ENCODE measurements around the gene GAS2L1. TPM values are rescaled to one million over a fixed set of nuclear protein-coding genes. Genes with fewer than 3 reads are reported as not detected.

Gene GAS2L1
- total RNA-seq, 1 donor: 11.6 TPM

DNA sequence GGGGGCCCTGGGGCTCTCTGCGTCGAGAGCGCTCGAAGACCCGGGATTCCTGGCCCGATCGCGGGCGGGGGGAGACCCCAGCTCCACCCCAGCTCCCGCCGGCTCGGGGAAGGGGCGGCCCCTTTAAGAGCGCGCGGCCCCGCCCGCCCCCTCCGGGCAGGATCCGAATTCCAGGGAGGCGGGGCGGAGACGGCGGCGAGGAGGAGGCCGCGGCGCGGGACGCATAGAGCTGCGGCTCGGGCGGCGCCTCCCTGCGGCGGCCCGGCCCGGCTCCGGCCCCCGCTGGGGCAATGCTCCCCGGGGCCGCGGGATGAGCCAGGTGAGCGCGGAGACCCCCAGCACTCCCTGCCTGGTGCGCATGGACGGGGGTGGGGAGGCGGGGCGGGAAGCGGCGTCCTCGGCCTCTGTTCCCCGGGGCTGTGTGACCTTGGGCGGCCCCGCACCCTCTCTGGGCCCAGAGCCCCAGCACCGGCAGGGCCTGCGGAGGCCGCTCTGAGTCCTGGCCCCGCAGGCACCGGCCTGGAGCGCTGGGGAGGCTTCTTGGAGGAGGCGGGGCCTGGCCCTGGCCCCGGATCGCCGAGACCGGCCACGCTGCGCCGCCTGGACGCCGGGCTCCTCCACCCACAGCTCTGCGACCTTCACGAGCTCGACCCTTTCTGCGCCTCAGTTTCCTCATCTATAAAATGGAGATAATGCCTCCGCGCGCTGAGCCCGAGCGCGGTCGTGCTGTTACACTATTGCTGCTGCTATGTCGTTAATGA, 565 bp downstream of the GAS2L1 start:
- Histone ChIP-seq H3K4me2 (ENCODE audit: insufficient read depth, low read length) (peak overlapping the region; percentile 95), H3K4me1 (ENCODE audit: insufficient read depth, low read length) (peaks cover 37% of the 10 kb centered on the region), H3K27me3 (ENCODE audit: insufficient read depth, low read length) (no peaks in the 10 kb centered on the region), H3K79me2 (ENCODE audit: insufficient read depth, low read length) (peaks cover 32% of the 10 kb centered on the region), H2AFZ (ENCODE audit: low read length) (peak overlapping the region; percentile 99), H3K4me3 (ENCODE audit: insufficient read depth, low read length) (peak overlapping the region; percentile 81), H3K36me3 (ENCODE audit: insufficient read depth, low read length) (no peaks in the 10 kb centered on the region), H3K9me3 (ENCODE audit: low read depth, low read length) (no peaks in the 10 kb centered on the region), H3K27ac (ENCODE audit: low read depth, low read length) (peak overlapping the region; percentile 65), H4K20me1 (ENCODE audit: insufficient read depth, low read length) (peaks cover 8% of the 10 kb centered on the region)
- TF ChIP-seq, protein P1, sequence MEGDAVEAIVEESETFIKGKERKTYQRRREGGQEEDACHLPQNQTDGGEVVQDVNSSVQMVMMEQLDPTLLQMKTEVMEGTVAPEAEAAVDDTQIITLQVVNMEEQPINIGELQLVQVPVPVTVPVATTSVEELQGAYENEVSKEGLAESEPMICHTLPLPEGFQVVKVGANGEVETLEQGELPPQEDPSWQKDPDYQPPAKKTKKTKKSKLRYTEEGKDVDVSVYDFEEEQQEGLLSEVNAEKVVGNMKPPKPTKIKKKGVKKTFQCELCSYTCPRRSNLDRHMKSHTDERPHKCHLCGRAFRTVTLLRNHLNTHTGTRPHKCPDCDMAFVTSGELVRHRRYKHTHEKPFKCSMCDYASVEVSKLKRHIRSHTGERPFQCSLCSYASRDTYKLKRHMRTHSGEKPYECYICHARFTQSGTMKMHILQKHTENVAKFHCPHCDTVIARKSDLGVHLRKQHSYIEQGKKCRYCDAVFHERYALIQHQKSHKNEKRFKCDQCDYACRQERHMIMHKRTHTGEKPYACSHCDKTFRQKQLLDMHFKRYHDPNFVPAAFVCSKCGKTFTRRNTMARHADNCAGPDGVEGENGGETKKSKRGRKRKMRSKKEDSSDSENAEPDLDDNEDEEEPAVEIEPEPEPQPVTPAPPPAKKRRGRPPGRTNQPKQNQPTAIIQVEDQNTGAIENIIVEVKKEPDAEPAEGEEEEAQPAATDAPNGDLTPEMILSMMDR (IDR thresholded peaks at IDR 0.05; ENCODE audit: extremely low read depth, low read depth, low read length): no peak
- DNase-seq (ENCODE audit: insufficient read length, low spot score, missing footprints): peak; percentile 99

DNA sequence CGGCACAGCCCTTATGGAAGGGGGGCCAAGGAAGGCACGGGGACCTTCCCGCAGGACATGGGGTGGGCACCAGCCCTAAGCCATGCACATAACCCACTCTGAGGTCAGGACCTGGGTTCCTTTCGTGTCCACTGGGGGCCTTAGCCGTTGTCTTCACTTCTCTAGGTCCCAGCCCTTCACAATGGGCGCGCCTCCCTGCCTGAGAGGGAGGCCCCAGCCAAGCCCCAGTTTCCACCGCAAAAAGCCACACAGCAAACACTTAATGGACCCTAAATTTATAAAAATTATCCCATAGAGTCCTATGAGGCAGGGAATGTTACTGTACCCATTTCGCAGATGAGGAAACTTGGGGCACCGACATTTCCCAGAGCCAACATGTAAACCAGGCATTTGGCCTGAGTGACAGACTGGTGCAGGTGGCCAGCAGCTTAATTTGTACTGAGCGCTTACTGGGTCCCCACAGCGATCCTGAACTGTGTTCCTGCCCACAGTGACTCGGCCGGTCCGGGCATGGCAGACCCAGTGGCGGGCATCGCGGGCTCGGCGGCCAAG, 1.2 kb downstream of the GAS2L1 start:
- TF ChIP-seq, protein P1 (IDR thresholded peaks at IDR 0.05; ENCODE audit: extremely low read depth, low read depth, low read length): no peak
- H2AFZ ChIP-seq (ENCODE audit: low read length): peak overlapping the region; percentile 85
- H3K4me1 ChIP-seq (ENCODE audit: insufficient read depth, low read length): peaks cover 37% of the 10 kb centered on the region
- no peaks in the 10 kb centered on the region for H3K27me3 ChIP-seq (ENCODE audit: insufficient read depth, low read length)
- peaks cover 9% of the 10 kb centered on the region for H4K20me1 ChIP-seq (ENCODE audit: insufficient read depth, low read length)
- H3K4me3 ChIP-seq (ENCODE audit: insufficient read depth, low read length): peak overlapping the region; percentile 81
- DNase-seq (ENCODE audit: insufficient read length, low spot score, missing footprints): peak; percentile 86
- H3K36me3 ChIP-seq (ENCODE audit: insufficient read depth, low read length): no peaks in the 10 kb centered on the region
- H3K4me2 ChIP-seq (ENCODE audit: insufficient read depth, low read length): peak overlapping the region; percentile 95
- peaks cover 32% of the 10 kb centered on the region for H3K79me2 ChIP-seq (ENCODE audit: insufficient read depth, low read length)
- no peaks in the 10 kb centered on the region for H3K9me3 ChIP-seq (ENCODE audit: low read depth, low read length)
- peak overlapping the region; percentile 65 for H3K27ac ChIP-seq (ENCODE audit: low read depth, low read length)

DNA sequence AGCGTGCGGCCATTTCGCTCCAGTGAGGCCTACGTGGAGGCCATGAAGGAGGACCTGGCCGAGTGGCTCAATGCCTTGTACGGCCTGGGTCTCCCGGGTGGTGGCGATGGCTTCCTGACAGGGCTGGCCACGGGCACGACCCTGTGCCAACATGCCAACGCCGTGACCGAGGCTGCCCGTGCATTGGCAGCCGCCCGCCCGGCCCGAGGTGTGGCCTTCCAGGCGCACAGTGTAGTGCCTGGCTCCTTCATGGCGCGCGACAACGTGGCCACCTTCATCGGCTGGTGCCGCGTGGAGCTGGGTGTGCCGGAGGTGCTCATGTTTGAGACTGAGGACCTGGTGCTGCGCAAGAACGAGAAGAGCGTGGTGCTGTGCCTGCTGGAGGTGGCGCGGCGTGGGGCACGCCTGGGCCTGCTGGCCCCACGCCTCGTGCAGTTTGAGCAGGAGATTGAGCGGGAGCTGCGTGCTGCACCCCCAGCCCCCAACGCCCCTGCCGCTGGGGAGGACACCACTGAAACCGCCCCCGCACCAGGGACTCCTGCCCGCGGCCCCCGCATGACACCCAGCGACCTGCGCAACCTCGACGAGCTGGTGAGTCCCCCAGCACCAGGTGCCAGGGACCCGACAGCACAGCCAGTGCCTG, 1.8 kb downstream of the GAS2L1 start:
- TF ChIP-seq, protein P1 (IDR thresholded peaks at IDR 0.05; ENCODE audit: extremely low read depth, low read depth, low read length): no peak
- Histone ChIP-seq H4K20me1 (ENCODE audit: insufficient read depth, low read length) (peaks cover 14% of the 10 kb centered on the region), H3K27me3 (ENCODE audit: insufficient read depth, low read length) (peaks cover 3% of the 10 kb centered on the region), H3K4me2 (ENCODE audit: insufficient read depth, low read length) (peak overlapping the region; percentile 95), H3K36me3 (ENCODE audit: insufficient read depth, low read length) (no peaks in the 10 kb centered on the region), H2AFZ (ENCODE audit: low read length) (no peak overlapping the region), H3K79me2 (ENCODE audit: insufficient read depth, low read length) (peaks cover 32% of the 10 kb centered on the region), H3K4me1 (ENCODE audit: insufficient read depth, low read length) (peaks cover 37% of the 10 kb centered on the region), H3K9me3 (ENCODE audit: low read depth, low read length) (no peaks in the 10 kb centered on the region), H3K4me3 (ENCODE audit: insufficient read depth, low read length) (peak overlapping the region; percentile 81), H3K27ac (ENCODE audit: low read depth, low read length) (peak overlapping the region; percentile 65)
- DNase-seq (ENCODE audit: insufficient read length, low spot score, missing footprints): peak; percentile 62

DNA sequence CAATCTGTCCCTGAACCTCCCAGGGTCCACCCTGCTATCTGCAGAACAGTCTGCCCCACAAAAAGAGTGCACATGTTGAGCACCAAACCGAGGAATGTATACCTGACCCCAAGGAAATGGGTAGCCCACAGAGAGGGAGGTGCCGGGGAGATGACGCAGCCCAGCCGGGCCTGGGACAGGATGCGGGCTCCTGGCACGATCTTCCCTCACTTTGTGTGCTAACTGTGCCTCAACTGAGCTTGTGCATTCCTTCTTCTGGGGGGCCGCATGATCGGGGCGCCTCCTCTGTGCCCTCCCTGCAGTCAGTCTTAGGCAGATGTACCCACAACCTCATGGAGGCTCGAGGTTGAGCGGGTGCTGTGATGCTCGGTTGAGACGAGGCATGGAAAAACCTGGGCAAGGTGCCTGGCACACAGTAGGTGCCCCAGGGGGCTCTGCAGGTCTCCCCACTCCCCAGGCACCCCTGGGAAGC, 2.4 kb downstream of the GAS2L1 start:
- TF ChIP-seq, protein P1 (IDR thresholded peaks at IDR 0.05; ENCODE audit: extremely low read depth, low read depth, low read length): no peak
- Histone ChIP-seq H3K27me3 (ENCODE audit: insufficient read depth, low read length) (peaks cover 8% of the 10 kb centered on the region), H3K27ac (ENCODE audit: low read depth, low read length) (peak overlapping the region; percentile 78), H3K4me3 (ENCODE audit: insufficient read depth, low read length) (peak overlapping the region; percentile 25), H2AFZ (ENCODE audit: low read length) (no peak overlapping the region), H3K9me3 (ENCODE audit: low read depth, low read length) (no peaks in the 10 kb centered on the region), H3K36me3 (ENCODE audit: insufficient read depth, low read length) (no peaks in the 10 kb centered on the region), H3K4me2 (ENCODE audit: insufficient read depth, low read length) (peak overlapping the region; percentile 32), H3K4me1 (ENCODE audit: insufficient read depth, low read length) (peaks cover 37% of the 10 kb centered on the region), H3K79me2 (ENCODE audit: insufficient read depth, low read length) (peaks cover 32% of the 10 kb centered on the region), H4K20me1 (ENCODE audit: insufficient read depth, low read length) (peaks cover 14% of the 10 kb centered on the region)
- DNase-seq (ENCODE audit: insufficient read length, low spot score, missing footprints): peak; percentile 96
